H1 (cell line): ENCODE measurements around the gene CALCR.

Experiments used
- BRCA1 ChIP-seq: IDR thresholded peaks from 2 replicates; pipeline ENCODE4 v1.6.1; 2012; ENCODE audit warnings: low read depth, low read length, improper control_type of control experiment
- HDAC6 ChIP-seq: IDR thresholded peaks from one replicate; pipeline ENCODE4 v1.7.1; 2012; ENCODE audit warnings: low read depth, mild to moderate bottlenecking, inconsistent platforms, low read length, moderate library complexity
- JUN ChIP-seq: IDR thresholded peaks from 2 replicates; pipeline ENCODE4 v1.6.1; 2011; ENCODE audit warnings: low read depth, mild to moderate bottlenecking, improper control_type of control experiment, low read length
- RXRA ChIP-seq: IDR thresholded peaks from 2 replicates; pipeline ENCODE4 v1.6.1; 2011; ENCODE audit warnings: low read depth, mild to moderate bottlenecking, low read length, moderate library complexity; ENCODE audit not compliant: insufficient read depth
- TF ChIP-seq, protein P1 (sequence below): IDR thresholded peaks from 2 replicates; pipeline ENCODE4 v1.6.1; 2012; ENCODE audit warnings: inconsistent platforms

DNA sequence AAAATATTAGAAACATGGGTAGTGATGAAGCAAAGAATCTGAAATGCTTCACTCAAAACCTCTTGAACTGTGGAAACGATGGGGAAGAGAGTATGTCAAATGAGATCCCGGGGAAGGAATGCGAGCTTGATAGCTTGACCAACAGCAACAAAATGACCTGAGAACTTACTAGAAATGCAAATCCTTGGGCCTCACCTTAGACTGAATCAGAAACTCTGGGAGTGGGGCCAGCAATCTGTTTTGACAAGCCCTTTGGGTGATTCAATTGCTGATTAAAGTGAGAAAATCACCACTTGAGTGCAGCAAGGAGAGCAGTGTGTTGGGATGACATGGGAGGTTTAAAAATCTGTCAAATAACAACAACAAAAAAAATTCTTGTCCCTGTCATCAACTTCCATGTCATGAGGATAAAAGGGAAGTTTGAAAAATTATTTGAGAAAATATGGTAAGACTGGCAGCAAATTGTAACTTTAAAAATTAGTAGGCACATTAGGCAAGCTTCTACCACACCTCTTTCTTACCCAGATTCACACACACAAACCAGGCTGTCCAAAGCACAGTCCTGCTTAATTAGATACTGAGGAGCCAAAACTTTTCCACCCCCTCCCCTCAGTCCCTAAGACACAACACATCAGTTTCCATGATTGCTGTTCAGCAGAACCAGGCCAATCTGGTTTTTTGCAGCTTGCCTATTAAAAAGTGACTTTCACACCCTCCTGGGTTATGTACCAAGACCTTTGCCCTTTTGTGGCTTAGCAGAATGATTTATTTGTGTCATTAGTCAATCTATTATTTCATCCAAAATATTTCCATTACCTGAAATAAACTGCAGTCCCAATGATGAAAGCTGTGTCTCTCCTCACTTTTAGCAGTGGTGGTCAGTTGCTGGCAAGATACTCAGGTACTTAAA lies 15.6 kb downstream of the CALCR start:
- TF ChIP-seq, protein P1, sequence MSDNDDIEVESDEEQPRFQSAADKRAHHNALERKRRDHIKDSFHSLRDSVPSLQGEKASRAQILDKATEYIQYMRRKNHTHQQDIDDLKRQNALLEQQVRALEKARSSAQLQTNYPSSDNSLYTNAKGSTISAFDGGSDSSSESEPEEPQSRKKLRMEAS = no peak
- no peak for TF ChIP-seq BRCA1
- TF ChIP-seq HDAC6 = no peak
- TF ChIP-seq JUN = no peak
- TF ChIP-seq RXRA = no peak
